GM21528 (cell line): ENCODE data around the gene RAB3A.
"Not testable (repeated sequence)": the region's sequence is repeated elsewhere in the genome, so short reads cannot be mapped to it uniquely, and the experiment has no call there.

Experiments used
- ATAC-seq: cut with Tn5 transposase; IDR thresholded peaks from one replicate; pipeline ENCODE4 v1.9.1; 2021; ENCODE audit warnings: mild to moderate bottlenecking, moderate library complexity; ENCODE audit not compliant: unreplicated experiment, low FRiP score

The RAB3A gene

GRCh38 chr19:18224525-18225354 is 20.9 kb upstream of the RAB3A start:
- ATAC-seq, result peak; percentile 71

- ATAC-seq, result peak; percentile 26
Observed at GRCh38 chr19:18223860-18224524, 20.1 kb upstream of the RAB3A start.

- ATAC-seq, result no peak
Observed at GRCh38 chr19:18221815-18222725, 18.2 kb upstream of the RAB3A start.

- no peak for ATAC-seq
Observed at GRCh38 chr19:18220632-18221275, 16.9 kb upstream of the RAB3A start.

- ATAC-seq, result no peak
Observed at GRCh38 chr19:18219911-18220631, 16.2 kb upstream of the RAB3A start.

GRCh38 chr19:18218600-18218999 is 14.8 kb upstream of the RAB3A start:
- no peak for ATAC-seq

- no peak for ATAC-seq
Observed at GRCh38 chr19:18218159-18218558, 14.3 kb upstream of the RAB3A start.

GRCh38 chr19:18216789-18217188 is 12.9 kb upstream of the RAB3A start:
- no peak for ATAC-seq

GRCh38 chr19:18214779-18215433 is 11.1 kb upstream of the RAB3A start:
- ATAC-seq, result no peak

GRCh38 chr19:18211683-18212082 is 7.8 kb upstream of the RAB3A start:
- ATAC-seq, result no peak

GRCh38 chr19:18209912-18210311 is 6.1 kb upstream of the RAB3A start:
- ATAC-seq, result not testable (repeated sequence)

GRCh38 chr19:18208098-18208951 is 4.5 kb upstream of the RAB3A start:
- ATAC-seq, result no peak

GRCh38 chr19:18206018-18206417 is 2.2 kb upstream of the RAB3A start:
- no peak for ATAC-seq

- no peak for ATAC-seq
Observed at GRCh38 chr19:18205200-18205892, 1.5 kb upstream of the RAB3A start.

GRCh38 chr19:18204394-18205199 is 755 bp upstream of the RAB3A start:
- peak; percentile 19 for ATAC-seq

- ATAC-seq, result no peak
Observed at GRCh38 chr19:18203408-18203862, 407 bp downstream of the RAB3A start.
